ENCODE data around the gene CACNA1H. TPM values are rescaled to one million over a fixed set of nuclear protein-coding genes. Genes with fewer than 3 reads are reported as not detected.
"Not testable (repeated sequence)": the region's sequence is repeated elsewhere in the genome, so short reads cannot be mapped to it uniquely, and the experiment has no call there.

The CACNA1H gene
- total and polyA plus RNA-seq, 11 donors, result 1.6 to 14.6 (median 3.2) TPM

DNA sequence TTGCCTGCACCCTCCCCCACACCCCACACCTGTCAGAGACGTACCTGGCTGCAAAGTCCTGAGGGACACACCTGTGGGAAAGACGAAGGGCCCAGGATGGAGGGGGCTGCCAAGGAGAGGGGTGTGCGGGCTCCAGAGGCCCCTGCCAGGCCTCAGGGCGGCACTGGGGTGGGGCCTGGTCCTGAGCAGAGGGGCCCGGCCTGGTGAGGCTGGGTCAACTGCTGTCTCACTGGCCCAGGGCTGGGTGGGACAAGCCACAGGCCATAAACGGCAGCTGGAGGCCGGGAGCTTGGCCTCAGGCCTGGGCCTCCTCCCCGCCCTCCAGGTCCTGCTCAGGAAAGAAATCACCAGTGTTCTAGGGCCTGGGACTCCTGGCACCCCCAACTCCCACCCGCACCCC, 71.7 kb downstream of the CACNA1H start:
- no peak for DNase-seq
- ATAC-seq, result no peak
- peaks cover 0 to 4% (median 0%) of the 10 kb centered on the region in 12 donors for H3K4me1 ChIP-seq
- peak overlapping the region in 1 of 12 donors; percentile 80 for H3K27ac ChIP-seq
- no peak overlapping the region for H3K4me3 ChIP-seq
- TF ChIP-seq, protein P1, sequence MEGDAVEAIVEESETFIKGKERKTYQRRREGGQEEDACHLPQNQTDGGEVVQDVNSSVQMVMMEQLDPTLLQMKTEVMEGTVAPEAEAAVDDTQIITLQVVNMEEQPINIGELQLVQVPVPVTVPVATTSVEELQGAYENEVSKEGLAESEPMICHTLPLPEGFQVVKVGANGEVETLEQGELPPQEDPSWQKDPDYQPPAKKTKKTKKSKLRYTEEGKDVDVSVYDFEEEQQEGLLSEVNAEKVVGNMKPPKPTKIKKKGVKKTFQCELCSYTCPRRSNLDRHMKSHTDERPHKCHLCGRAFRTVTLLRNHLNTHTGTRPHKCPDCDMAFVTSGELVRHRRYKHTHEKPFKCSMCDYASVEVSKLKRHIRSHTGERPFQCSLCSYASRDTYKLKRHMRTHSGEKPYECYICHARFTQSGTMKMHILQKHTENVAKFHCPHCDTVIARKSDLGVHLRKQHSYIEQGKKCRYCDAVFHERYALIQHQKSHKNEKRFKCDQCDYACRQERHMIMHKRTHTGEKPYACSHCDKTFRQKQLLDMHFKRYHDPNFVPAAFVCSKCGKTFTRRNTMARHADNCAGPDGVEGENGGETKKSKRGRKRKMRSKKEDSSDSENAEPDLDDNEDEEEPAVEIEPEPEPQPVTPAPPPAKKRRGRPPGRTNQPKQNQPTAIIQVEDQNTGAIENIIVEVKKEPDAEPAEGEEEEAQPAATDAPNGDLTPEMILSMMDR (IDR thresholded peaks at IDR 0.05), result no peak
- no peak for TF ChIP-seq POLR2A (IDR thresholded peaks at IDR 0.05)
- H3K27me3 ChIP-seq, result no peaks in the 10 kb centered on the region
- no peaks in the 10 kb centered on the region for H3K9me3 ChIP-seq
- 70 to 83% (median 75%) methylated on average over 9 of the region's 9 CpGs for WGBS, 4 donors
- intact Hi-C loops (cut with DNase I), result no loop called here
- no peaks in the 10 kb centered on the region for H3K36me3 ChIP-seq

- Histone ChIP-seq H3K36me3 (no peaks in the 10 kb centered on the region), H3K27me3 (no peaks in the 10 kb centered on the region), H3K4me3 (no peak within 1 kb of the TSS), H3K4me1 (peaks cover 0 to 4% (median 0%) of the 10 kb centered on the region in 12 donors), H3K27ac (peak within 1 kb of the TSS in 1 of 12 donors; percentile 80), H3K9me3 (no peaks in the 10 kb centered on the region)
- DNase-seq (no peak), ATAC-seq (no peak)
- intact Hi-C loops (cut with DNase I), result no loop called here
- 63 to 81% (median 74%) methylated on average over 3 to 10 of the region's 10 CpGs for WGBS, 4 donors
- TF ChIP-seq, protein P1 (IDR thresholded peaks at IDR 0.05), result no peak
- no peak for TF ChIP-seq POLR2A (IDR thresholded peaks at IDR 0.05)
Measured at GRCh38 chr16:1225051-1225451, 72.1 kb downstream of the CACNA1H start, which contains the start of gene TPSG1. TPSG1 (minus strand) TSS chr16:1225268; CDS start chr16:1225252, 16 bp downstream.

- not testable (repeated sequence) for DNase-seq
Measured at GRCh38 chr16:1225728-1226311, 72.9 kb downstream of the CACNA1H start.

GRCh38 chr16:1226692-1227091, 73.8 kb downstream of the CACNA1H start:
- H3K4me3 ChIP-seq; H3K4me1 ChIP-seq; H3K27me3 ChIP-seq; ATAC-seq; intact Hi-C loops (cut with DNase I); H3K27ac ChIP-seq; H3K9me3 ChIP-seq; DNase-seq; H3K36me3 ChIP-seq: not testable (repeated sequence)
- 33 to 46% (median 34%) methylated on average over 5 to 14 of the region's 14 CpGs for WGBS, 4 donors

More at GRCh38 chr16:1225728-1226311, 72.9 kb downstream of the CACNA1H start:
- H3K36me3 ChIP-seq; H3K27me3 ChIP-seq; H3K4me1 ChIP-seq; intact Hi-C loops (cut with DNase I); H3K4me3 ChIP-seq; H3K9me3 ChIP-seq: not testable (repeated sequence)
- H3K27ac ChIP-seq, result peak overlapping the region in 1 of 12 donors; percentile 80
- ATAC-seq, result peak in 1 of 4 donors; percentile 8
- 54 to 62% (median 60%) methylated on average over 17 to 24 of the region's 24 CpGs for WGBS, 4 donors

- H3K27ac ChIP-seq; ATAC-seq; intact Hi-C loops (cut with DNase I); H3K4me3 ChIP-seq; H3K27me3 ChIP-seq; H3K4me1 ChIP-seq; H3K36me3 ChIP-seq; H3K9me3 ChIP-seq: not testable (repeated sequence)
- peak in 2 of 5 donors; percentile 10 to 11 for DNase-seq
- WGBS, 4 donors, result 72 to 78% (median 73%) methylated on average over 6 to 7 of the region's 7 CpGs
Measured at GRCh38 chr16:1228227-1228626, 75.3 kb downstream of the CACNA1H start.

DNA sequence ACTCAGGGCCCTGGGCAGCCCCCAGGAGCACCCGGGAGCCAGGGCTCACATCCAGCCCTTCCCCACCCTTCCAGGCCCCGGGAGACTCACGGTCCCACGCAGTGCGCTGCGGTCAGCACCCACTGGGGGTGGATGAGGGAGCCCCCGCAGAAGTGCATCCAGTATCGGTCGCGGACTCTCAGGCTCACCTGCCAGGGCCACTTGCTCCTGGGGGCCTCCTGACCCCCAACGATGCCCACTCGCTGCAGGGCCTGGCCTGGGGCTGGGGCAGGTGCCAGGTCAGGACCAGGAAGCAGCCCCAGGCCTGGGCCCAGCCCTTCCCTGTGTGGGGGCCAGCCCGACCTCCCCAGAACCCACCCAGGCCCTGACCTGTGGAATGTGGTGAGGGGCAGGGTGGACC, 76.6 kb downstream of the CACNA1H start:
- H3K4me3 ChIP-seq; H3K36me3 ChIP-seq; intact Hi-C loops (cut with DNase I); H3K27ac ChIP-seq; H3K4me1 ChIP-seq; H3K27me3 ChIP-seq; H3K9me3 ChIP-seq; ATAC-seq: not testable (repeated sequence)
- WGBS, 4 donors, result 84 to 90% methylated on average over 10 to 12 of the region's 13 CpGs; no CpG with 5 or more reads in 2 of the 4 donors
- DNase-seq, result peak in 1 of 5 donors; percentile 11

DNA sequence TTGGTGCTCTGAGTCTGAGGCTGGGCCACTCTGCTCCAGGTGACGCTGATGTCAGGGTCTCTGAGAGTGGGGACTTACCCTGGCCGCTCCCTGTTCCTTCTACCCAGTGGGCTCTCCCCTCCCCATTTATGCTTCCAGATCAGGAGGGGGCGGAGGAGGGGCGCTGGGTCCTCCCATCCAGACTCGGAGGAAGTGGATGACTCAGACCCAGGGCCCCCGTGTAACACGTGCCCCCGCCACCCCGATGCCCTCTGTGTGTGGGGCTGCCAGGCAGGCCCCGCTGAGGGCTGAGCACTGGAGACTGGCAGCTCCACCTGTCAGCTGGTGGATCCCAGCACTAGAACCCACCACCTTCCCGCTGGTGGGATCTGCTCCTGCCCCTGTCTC, 77.2 kb downstream of the CACNA1H start, which contains the start of gene TPSB2:
Gene TPSB2 (minus strand): TSS at position 101 of the 387 bp plus-strand sequence. CDS start 233 bp downstream, outside the sequence.
- H3K27me3 ChIP-seq; intact Hi-C loops (cut with DNase I); H3K9me3 ChIP-seq; DNase-seq; H3K36me3 ChIP-seq; H3K27ac ChIP-seq; ATAC-seq; H3K4me3 ChIP-seq; H3K4me1 ChIP-seq: not testable (repeated sequence)
- WGBS, 4 donors, result 71 to 86% methylated on average over 2 to 6 of the region's 11 CpGs; no CpG with 5 or more reads in 2 of the 4 donors

DNA sequence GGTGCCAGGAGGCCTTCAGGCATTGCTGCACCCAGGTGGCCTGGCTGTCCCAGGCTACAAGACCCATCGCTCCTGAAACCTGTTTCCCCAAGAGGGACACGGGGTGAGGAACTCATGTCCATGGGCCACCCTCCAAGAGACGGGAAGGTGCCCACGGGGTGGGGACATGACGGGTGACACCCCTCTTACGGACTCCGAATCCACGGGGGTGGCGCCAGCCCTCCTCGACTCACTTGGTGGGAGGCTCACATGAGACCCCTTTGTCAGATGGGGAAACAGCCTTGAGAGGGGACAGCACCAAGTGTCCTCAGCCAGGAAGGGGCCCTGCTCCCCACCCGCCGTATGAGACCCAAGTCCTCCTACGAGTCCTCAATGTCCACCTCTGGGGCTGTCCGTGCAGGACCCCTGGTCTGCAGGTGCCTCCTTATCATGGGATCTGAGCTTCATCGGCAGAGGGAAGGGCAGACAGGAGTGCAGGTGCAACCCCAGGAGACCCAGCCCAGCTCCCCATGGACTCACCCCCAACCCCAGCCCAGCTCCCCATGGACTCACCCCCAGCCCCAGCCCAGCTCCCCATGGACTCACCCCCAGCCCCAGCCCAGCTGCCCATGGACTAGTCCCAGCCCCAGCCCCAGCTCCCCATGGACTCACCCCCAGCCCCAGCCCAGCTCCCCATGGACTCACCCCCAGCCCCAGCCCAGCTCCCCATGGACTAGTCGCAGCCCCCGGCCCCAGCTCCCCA, 77.7 kb downstream of the CACNA1H start:
- H3K36me3 ChIP-seq; ATAC-seq; H3K27ac ChIP-seq; H3K27me3 ChIP-seq; H3K4me1 ChIP-seq; intact Hi-C loops (cut with DNase I); H3K9me3 ChIP-seq; H3K4me3 ChIP-seq: not testable (repeated sequence)
- 78 to 88% (median 82%) methylated on average over 4 to 17 of the region's 17 CpGs for WGBS, 4 donors
- DNase-seq, result peak in 1 of 5 donors; percentile 21

- intact Hi-C loops (cut with DNase I); H3K27me3 ChIP-seq; H3K36me3 ChIP-seq; H3K9me3 ChIP-seq; ATAC-seq; H3K27ac ChIP-seq; H3K4me3 ChIP-seq; H3K4me1 ChIP-seq: not testable (repeated sequence)
- peak in 2 of 5 donors; percentile 9 to 25 for DNase-seq
- 83 to 90% (median 84%) methylated on average over 2 to 7 of the region's 7 CpGs for WGBS, 4 donors
Measured at GRCh38 chr16:1231301-1231700, 78.4 kb downstream of the CACNA1H start.

Data from heart left ventricle (tissue), 16 donors.